RWPE1 (cell line): ENCODE data around the gene CTNNA2.

Experiments used
- CTCF ChIA-PET: fragments of 350-600 bp; sonication (Branson Sonifier 250); formaldehyde crosslinking; extraction: SDS; loops from one replicate; lab custom pipeline; 2021; lab: Yijun Ruan, JAX
- POLR2A ChIA-PET: fragments of 400-600 bp; formaldehyde crosslinking; extraction: SDS; loops from one replicate; lab custom pipeline; 2020; ENCODE audit warnings: antibody characterized with exemption; ENCODE audit not compliant: low non-redundant PET; lab: Yijun Ruan, JAX
- DNase-seq: peaks from one replicate; pipeline ENCODE4 v3.0.0; 2012; ENCODE audit warnings: low spot score
- H3K27ac ChIP-seq: fragments of 450-650 bp; 2 replicates; pipeline ENCODE4 v1.5.1; 2017
- CTCF ChIP-seq: fragments of 450-650 bp; conservative IDR thresholded peaks from 2 replicates; pipeline ENCODE4 v1.5.1; 2017; ENCODE audit warnings: low read depth, mild to moderate bottlenecking

CTNNA2 gene

DNA sequence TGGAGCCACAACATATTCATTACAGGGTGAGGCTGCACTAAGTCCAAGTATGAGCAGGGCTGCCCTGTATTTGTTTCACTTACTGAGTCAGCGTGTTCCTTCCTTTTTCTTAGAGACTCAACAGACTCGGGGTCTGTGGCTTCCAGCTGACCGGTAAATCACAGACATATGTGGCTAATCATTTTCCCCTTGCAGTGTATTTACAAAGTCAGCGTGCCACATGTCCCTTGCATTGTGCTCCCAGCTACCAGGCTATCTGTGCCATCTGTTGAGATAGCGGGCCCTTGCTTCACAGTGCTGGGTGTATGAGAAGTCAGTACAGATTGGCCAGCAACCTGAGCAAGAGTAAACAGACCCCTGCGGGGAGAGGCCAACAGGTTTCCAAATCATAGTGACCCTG is 537.4 kb downstream of the CTNNA2 start:
- no peak overlapping the region for H3K27ac ChIP-seq
- ChIA-PET POLR2A (no interaction called here), CTCF (no interaction called here)
- TF ChIP-seq CTCF, result no peak
- no peak for DNase-seq

DNA sequence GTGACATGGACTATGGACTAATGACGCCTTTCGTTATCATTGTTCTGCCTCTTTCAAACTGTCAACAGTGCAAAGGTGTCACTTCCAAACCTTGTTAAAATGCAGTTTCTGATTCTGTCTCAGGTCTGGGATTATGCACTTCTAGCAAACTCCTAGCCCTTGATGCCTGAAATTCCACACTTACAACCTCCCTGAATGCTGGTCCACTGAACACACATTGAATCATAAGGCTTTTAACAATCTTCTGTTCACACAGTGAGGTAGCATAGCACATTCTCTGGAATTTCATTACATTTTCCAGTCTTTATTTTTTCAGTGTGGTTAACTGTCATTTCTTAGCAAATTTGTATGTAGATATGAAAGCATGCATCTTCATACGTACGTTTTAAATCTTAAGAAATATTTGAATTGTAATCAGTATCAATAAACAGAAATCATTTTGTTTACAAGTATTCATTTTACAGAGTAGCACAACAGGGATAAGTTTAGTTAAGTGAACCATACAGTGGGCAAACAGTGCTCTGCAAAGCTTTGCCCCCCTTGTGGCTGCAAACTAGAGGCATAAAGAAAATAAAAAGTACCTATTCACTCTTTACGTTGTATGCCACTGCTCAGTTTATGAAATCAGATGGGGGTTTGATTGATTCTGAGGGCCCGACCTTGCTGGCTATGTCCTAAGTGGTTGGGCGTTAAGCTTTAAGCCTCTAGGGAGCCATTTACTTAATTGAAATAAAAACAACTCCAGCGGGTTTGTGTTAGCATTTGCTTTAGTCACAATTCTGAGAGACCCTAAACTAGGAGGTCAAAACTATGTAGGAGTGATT is 540.9 kb downstream of the CTNNA2 start:
- no peak overlapping the region for H3K27ac ChIP-seq
- ChIA-PET CTCF (no interaction called here), POLR2A (no interaction called here)
- no peak for TF ChIP-seq CTCF
- DNase-seq, result peak; percentile 2

DNA sequence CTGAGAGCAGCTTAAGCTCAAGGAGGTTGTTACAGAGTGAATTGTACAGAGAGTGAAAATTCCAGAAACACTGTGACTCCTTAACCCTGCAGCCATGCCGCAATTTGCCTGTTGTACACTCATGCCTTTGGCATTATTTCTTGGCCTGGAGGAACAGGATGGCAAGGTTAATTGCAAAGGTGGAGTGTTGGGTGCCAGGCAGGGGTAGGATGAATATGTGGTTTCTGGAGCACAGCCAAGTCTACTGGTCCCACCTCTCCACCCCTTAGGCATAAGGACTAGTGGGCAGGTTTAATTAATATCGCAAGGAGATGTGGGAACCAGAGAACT is 541.5 kb downstream of the CTNNA2 start:
- H3K27ac ChIP-seq, result no peak overlapping the region
- TF ChIP-seq CTCF, result no peak
- ChIA-PET POLR2A (no interaction called here), CTCF (no interaction called here)
- DNase-seq, result peak; percentile 84

GRCh38 chr2:80057956-80058355 is 545.1 kb downstream of the CTNNA2 start:
- no peak overlapping the region for H3K27ac ChIP-seq
- TF ChIP-seq CTCF, result no peak
- POLR2A ChIA-PET, result no interaction called here
- CTCF ChIA-PET, result no interaction called here
- no peak for DNase-seq

GRCh38 chr2:80058562-80058961 is 545.7 kb downstream of the CTNNA2 start:
- no peak overlapping the region for H3K27ac ChIP-seq
- CTCF ChIA-PET, result no interaction called here
- DNase-seq, result no peak
- POLR2A ChIA-PET, result no interaction called here
- TF ChIP-seq CTCF, result no peak

GRCh38 chr2:80059447-80059846 is 546.6 kb downstream of the CTNNA2 start:
- CTCF ChIA-PET, result no interaction called here
- no peak overlapping the region for H3K27ac ChIP-seq
- POLR2A ChIA-PET, result no interaction called here
- no peak for DNase-seq
- no peak for TF ChIP-seq CTCF
